ENCODE data around the gene GRIFIN.

DNA sequence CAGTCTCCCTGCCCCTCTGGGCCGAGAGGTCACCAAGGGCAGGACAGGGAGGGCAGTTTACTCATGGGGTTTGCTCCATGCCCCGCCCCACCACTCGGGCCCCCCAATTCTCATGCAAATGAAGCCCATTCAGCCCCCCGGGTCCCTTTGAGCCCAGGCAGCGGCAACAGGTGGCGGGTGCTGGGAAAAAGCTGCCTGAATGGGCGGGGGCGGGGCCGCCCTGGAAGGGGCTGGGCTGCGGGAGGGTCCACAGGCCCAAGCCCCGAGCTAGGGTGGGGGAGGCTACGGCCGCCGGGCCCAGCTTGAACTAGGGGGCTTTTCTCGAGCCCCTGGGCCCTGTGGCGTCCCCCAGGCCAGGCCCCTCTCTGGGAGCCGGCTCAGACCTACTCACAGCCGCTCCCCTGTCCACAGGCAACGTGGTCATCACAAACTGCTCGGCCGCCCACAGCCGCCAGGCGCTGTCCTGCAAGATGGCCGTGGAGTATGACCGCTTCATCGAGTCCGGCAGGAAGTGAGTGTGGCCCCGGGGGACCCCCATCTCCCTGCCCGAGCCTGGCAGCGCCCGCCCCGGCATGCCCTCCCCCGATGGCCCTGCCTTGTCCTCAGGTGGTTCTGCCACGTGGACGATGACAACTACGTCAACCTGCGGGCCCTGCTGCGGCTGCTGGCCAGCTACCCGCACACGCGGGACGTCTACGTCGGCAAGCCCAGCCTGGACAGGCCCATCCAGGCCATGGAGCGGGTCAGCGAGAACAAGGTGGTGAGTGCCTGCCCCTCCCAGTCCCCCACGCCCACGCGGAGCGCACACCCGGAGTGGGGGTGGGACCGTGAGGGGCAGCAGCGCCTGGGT lies 48.8 kb upstream of the GRIFIN start:
- TF ChIP-seq CTCF (IDR thresholded peaks at IDR 0.05; ENCODE audit: low read length) (no peak), EZH2 (IDR thresholded peaks at IDR 0.05; ENCODE audit: borderline replicate concordance, low read length) (no peak)
